ENCODE measurements around the gene SCEL. TPM values are rescaled to one million over a fixed set of nuclear protein-coding genes. Genes with fewer than 3 reads are reported as not detected.

The SCEL gene
- total RNA-seq, 4 donors from 2014 or later = not detected

DNA sequence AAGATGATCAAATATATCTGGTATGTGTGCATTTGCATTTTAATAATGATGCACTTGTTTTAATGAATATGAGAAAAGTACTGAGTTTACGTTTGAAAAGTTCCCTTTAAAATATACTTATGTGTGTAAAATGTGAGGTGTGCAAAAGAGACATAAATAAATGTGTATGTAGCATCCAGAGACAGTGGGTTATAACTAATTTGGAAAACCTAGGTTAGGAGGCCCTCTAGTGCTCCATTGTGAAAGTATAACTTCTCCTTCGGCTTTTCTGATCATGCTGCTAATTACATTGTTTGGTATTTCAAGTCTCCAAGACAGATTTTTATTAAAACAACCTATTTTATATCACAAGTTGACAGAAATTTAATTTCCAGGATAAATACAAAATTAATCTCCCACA, 30.1 kb downstream of the SCEL start:
- H3K9me3 ChIP-seq = no peaks in the 10 kb centered on the region
- no peak overlapping the region for H3K27ac ChIP-seq
- no peak overlapping the region for H3K4me3 ChIP-seq
- DNase-seq = no peak
- H3K27me3 ChIP-seq = no peaks in the 10 kb centered on the region
- TF ChIP-seq CTCF (IDR thresholded peaks at IDR 0.05) = peak in 3 of 6 experiments; percentile 18 to 25 (median 20)
- TF ChIP-seq POLR2A (IDR thresholded peaks at IDR 0.05) = no peak
- H3K4me1 ChIP-seq = no peaks in the 10 kb centered on the region
- H3K36me3 ChIP-seq = no peaks in the 10 kb centered on the region

DNA sequence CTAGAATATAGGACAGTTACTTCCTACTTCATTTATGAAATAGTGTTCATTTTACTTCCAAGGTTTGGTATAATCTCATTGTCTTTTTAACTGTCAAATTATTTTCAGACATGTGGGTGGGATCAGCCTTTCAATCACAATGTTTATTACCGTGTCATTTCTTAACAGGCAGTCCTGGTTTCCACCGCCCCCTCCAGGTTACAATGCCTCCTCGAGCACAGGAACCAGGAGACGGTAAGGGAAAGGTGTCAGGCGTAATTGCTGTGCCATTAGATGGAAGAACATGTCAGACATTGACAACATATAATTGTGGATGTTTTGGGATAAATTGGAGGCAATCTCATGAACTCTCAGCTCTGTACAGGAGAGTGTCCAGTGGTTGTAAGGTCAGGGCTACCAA, 36.5 kb downstream of the SCEL start:
- TF ChIP-seq CTCF (IDR thresholded peaks at IDR 0.05) = no peak
- no peaks in the 10 kb centered on the region for H3K27me3 ChIP-seq
- no peaks in the 10 kb centered on the region for H3K36me3 ChIP-seq
- H3K4me1 ChIP-seq = no peaks in the 10 kb centered on the region
- no peaks in the 10 kb centered on the region for H3K9me3 ChIP-seq
- no peak overlapping the region for H3K27ac ChIP-seq
- DNase-seq = no peak
- no peak overlapping the region for H3K4me3 ChIP-seq

GRCh38 chr13:77574096-77574495, 38.6 kb downstream of the SCEL start:
- no peaks in the 10 kb centered on the region for H3K27me3 ChIP-seq
- H3K4me3 ChIP-seq = no peak overlapping the region
- no peaks in the 10 kb centered on the region for H3K36me3 ChIP-seq
- TF ChIP-seq POLR2A (IDR thresholded peaks at IDR 0.05) = no peak
- no peak for TF ChIP-seq CTCF (IDR thresholded peaks at IDR 0.05)
- no peak overlapping the region for H3K27ac ChIP-seq
- DNase-seq = no peak
- no peaks in the 10 kb centered on the region for H3K4me1 ChIP-seq
- H3K9me3 ChIP-seq = no peaks in the 10 kb centered on the region

GRCh38 chr13:77579959-77580358, 44.5 kb downstream of the SCEL start:
- no peaks in the 10 kb centered on the region for H3K36me3 ChIP-seq
- H3K9me3 ChIP-seq = no peaks in the 10 kb centered on the region
- H3K4me3 ChIP-seq = no peak overlapping the region
- H3K4me1 ChIP-seq = no peaks in the 10 kb centered on the region
- no peak overlapping the region for H3K27ac ChIP-seq
- DNase-seq = no peak
- no peaks in the 10 kb centered on the region for H3K27me3 ChIP-seq
- TF ChIP-seq CTCF (IDR thresholded peaks at IDR 0.05) (no peak), POLR2A (IDR thresholded peaks at IDR 0.05) (no peak)

DNA sequence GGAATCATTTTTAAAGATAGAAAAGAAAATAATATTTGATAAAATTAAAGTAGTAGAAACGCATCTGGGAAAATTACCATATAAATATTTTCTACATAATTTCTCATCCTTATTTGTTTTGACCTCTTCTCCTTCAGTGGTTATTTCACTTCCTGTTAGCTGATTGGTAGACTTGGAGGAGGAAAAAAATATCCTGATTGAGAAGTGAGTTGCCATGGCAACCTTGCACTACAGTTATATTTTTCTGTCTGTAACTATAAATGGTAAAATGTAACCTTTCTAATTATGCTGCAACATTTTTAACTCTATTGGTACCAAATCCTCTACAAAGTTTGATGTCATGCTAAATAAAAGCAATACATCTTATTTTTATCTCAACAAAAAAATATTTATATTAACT, 45.2 kb downstream of the SCEL start:
- no peaks in the 10 kb centered on the region for H3K4me1 ChIP-seq
- no peak overlapping the region for H3K4me3 ChIP-seq
- no peak overlapping the region for H3K27ac ChIP-seq
- H3K9me3 ChIP-seq = no peaks in the 10 kb centered on the region
- H3K36me3 ChIP-seq = no peaks in the 10 kb centered on the region
- no peaks in the 10 kb centered on the region for H3K27me3 ChIP-seq
- TF ChIP-seq POLR2A (IDR thresholded peaks at IDR 0.05) = no peak
- TF ChIP-seq CTCF (IDR thresholded peaks at IDR 0.05) = no peak
- no peak for DNase-seq

DNA sequence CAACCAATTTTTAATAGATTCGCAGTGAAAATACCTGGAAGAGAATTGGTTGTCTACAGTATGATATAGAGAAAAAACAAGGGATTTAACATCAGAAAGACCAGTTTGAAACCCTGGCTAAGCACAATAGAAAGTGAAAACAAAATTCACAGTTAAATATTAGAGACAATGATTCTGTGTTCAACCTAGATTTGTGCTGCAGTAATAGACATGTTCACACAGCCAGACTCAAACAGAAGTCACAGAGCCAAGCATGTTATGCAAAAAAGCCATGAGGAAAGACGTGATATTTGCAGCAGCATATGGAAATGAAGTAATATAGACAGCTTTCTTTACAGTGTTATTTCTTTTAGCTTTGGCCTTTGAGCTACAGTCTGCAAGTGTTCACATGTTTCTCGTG, 48.1 kb downstream of the SCEL start:
- H3K9me3 ChIP-seq = no peaks in the 10 kb centered on the region
- no peaks in the 10 kb centered on the region for H3K27me3 ChIP-seq
- no peaks in the 10 kb centered on the region for H3K4me1 ChIP-seq
- TF ChIP-seq CTCF (IDR thresholded peaks at IDR 0.05) = no peak
- TF ChIP-seq POLR2A (IDR thresholded peaks at IDR 0.05) = no peak
- no peak for DNase-seq
- no peaks in the 10 kb centered on the region for H3K36me3 ChIP-seq
- H3K27ac ChIP-seq = no peak overlapping the region
- no peak overlapping the region for H3K4me3 ChIP-seq

All from Peyer's patch (tissue), 4 donors.